Measurements from ENCODE around the gene TSR3. TPM values are rescaled to one million over a fixed set of nuclear protein-coding genes. Genes with fewer than 3 reads are reported as not detected.

TSR3 gene
- total RNA-seq = 123 and 157 TPM in 2 replicates

DNA sequence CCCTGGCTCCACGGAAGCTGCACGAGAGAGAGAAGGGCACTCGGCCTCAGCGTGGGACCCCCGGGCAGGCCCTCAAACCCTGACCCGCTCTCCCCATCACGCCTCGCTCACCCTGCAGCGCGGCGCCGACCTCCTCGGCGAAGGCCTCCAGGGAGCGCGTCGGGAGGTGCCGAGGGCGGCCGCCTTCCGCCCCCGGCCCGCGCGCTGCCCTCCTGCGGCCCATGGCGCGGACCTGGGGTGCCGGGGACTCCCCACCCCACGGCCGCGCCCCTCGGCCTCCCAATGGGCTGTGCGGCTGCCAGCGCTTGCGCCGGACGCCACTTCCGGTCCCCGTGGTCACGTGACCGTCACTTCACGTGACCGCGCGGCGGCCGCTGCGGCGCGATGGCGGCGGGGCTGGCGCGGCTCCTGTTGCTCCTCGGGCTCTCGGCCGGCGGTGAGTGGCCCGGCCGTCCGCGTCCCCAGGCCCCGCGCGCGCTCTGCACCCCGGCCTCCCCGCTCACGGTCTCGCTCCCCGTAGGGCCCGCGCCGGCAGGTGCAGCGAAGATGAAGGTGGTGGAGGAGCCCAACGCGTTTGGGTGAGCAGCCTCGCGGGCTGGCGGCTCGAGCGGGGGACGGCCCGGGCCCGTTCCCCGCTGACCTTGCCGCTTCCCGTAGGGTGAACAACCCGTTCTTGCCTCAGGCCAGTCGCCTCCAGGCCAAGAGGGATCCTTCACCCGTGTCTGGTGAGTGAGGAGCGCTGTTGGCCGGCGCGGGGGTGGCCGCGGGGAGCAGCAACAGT lies at the start of gene TSR3, which contains the start of gene GNPTG:
TSS of gene TSR3 (minus strand) at position 297 of the 781 bp plus-strand sequence. CDS start at position 223, 74 bp downstream.
TSS of gene GNPTG (plus strand) at position 350 of the 781 bp plus-strand sequence. CDS start at position 385, 35 bp downstream.
- TF ChIP-seq, protein P1, sequence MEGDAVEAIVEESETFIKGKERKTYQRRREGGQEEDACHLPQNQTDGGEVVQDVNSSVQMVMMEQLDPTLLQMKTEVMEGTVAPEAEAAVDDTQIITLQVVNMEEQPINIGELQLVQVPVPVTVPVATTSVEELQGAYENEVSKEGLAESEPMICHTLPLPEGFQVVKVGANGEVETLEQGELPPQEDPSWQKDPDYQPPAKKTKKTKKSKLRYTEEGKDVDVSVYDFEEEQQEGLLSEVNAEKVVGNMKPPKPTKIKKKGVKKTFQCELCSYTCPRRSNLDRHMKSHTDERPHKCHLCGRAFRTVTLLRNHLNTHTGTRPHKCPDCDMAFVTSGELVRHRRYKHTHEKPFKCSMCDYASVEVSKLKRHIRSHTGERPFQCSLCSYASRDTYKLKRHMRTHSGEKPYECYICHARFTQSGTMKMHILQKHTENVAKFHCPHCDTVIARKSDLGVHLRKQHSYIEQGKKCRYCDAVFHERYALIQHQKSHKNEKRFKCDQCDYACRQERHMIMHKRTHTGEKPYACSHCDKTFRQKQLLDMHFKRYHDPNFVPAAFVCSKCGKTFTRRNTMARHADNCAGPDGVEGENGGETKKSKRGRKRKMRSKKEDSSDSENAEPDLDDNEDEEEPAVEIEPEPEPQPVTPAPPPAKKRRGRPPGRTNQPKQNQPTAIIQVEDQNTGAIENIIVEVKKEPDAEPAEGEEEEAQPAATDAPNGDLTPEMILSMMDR (conservative IDR thresholded peaks at IDR 0.05; ENCODE audit: low read depth, low read length) = no peak
- peak within 1 kb of the TSS; percentile 87 for H3K4me3 ChIP-seq (ENCODE audit: low read depth, low read length)
- DNase-seq (ENCODE audit: low read depth) = no peak

DNA sequence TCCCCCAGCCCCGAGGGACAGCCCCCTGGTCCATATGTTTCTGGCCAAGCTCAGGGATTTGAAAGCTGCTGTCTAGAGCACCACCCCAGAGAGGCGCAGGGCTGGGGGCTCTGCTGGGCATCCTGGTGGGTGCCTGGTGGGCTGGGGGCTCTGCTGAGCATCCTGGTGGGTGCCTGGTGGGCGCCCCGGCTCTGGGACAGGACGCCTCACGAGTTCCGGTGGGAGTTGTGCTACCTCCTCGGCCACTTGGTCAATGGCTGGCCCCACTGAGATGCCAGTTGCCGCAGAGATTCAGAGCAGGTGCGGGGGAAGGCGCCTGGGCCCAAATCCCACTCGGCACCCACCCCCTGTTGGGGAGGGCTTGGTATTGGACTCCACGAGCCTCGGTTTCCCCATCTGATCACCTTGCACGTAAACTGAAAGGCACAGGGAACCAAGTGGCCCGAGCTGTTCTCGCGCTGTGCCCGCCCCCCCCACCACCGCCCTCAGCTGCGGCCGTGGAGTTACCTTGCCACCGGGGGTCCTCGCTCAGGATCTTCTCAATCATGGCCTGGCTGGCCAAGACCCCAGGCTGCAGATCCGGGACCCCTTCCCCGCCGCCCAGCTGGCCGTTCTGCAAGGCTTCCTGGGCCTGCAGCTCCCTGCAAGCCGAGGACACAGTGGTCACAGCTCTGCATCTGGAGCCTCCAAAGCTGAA lies 49.5 kb upstream of the TSR3 start:
- TF ChIP-seq, protein P1 (conservative IDR thresholded peaks at IDR 0.05; ENCODE audit: low read depth, low read length) = no peak
- DNase-seq (ENCODE audit: low read depth) = no peak
- H3K4me3 ChIP-seq (ENCODE audit: low read depth, low read length) = no peak overlapping the region

DNA sequence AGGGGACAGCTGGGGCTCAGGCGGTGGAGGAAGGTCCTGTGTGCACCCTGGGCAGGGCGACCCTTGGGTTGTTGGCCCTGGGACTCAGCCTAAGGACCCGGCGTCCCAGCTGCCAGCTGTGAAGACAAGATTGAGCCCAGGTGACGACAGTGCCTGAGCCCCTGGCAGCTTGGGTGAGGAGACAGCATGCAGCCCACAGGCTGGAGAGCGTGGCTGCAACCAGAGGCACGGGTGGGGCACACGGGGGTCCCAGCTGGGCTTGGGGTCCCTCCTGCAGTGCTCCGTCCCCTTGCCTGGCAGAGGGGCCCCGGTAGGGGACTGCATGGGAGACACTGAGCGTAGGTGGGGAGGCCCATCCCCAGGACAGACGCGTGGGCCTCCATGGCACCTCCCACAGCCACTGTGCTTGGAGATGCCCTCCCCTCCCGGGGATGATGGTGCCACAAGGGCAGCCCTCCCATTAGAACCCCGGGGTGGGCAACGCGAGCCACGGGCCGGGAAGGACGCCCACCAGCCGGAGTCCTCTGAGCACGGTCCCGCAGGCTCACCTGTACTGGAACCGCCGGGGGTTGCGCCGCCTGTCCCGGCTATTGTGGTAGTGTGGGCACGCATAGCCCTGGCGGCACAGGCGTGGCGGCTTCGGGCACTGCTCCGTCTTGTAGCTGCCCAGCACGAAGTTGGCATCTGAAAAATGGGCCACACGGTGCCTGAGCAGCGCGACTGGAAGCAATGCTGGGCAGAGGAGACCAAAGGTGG lies 47.3 kb upstream of the TSR3 start:
- TF ChIP-seq, protein P1 (conservative IDR thresholded peaks at IDR 0.05; ENCODE audit: low read depth, low read length) = no peak
- DNase-seq (ENCODE audit: low read depth) = no peak

DNA sequence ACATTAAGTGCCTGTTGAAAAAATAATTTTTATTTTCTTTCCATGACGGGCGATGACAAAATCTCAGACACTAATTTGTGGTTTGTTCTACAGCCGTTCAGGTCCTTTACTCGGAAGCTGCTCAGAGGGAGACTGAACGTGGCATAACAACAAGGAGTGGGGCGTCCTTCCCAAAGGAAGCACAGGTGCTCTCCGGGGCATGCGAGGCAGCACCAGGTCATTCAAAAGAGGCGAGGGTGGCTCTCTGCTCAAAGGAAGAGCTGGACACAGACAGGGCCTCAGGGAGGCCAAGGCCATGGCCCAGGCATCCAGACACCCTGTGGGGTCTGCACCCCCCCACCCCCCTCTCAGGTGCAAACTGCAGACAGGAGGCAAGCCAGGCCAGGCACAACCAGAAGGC lies 46.7 kb upstream of the TSR3 start:
- TF ChIP-seq, protein P1 (conservative IDR thresholded peaks at IDR 0.05; ENCODE audit: low read depth, low read length) = no peak
- no peak for DNase-seq (ENCODE audit: low read depth)
- H3K4me3 ChIP-seq (ENCODE audit: low read depth, low read length) = no peak overlapping the region

More for the DNA sequence above, 47.3 kb upstream of the TSR3 start:
- no peak overlapping the region for H3K4me3 ChIP-seq (ENCODE audit: low read depth, low read length)

DNA sequence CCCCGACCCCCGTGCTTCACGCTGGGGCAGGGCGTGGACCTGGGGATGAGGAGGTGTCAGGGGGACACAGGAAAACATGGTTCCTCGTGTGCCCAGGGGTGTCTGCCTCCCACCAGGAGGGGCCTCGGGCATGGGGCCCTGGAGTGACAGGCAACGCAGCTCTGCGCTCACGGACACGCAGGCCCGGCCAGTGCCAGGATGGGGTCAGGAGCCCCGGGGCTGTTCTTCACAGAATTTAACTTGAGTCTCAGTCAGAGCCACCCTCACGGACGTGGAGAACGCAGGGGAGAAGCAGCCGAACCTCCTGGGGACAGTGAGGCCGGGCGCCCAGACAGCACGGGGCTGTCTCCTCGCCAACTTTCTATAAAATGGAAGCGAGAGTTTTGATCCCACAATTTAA lies 46.1 kb upstream of the TSR3 start:
- TF ChIP-seq, protein P1 (conservative IDR thresholded peaks at IDR 0.05; ENCODE audit: low read depth, low read length) = no peak
- H3K4me3 ChIP-seq (ENCODE audit: low read depth, low read length) = no peak overlapping the region
- DNase-seq (ENCODE audit: low read depth) = no peak

DNA sequence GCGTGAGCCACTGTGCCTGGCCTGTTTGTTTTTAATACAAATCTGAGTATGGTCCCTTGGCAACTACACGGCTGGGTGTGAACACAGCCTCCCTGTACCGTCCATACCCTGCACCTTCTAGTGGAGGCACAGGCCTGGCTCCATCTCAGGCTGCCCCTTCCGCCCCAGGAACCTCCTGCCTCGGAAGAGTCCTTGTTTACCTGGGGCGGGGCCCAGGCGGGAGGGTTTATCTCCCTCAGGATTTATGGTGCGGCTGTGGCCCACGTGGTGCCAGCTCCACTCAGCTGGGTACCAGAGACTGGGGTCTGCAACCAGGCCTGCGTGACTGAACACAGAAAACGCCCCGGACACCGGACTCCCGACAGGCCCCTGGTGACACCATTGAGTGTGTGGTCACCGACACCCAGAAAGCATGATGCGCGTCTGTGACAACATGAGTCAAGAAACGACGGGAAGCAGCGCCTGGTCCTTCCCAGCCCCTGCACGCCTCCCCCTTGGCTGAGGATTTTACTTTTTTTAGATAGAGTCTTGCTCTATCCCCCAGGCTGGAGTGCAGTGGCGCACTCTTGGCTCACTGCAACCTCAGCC lies 43.9 kb upstream of the TSR3 start:
- TF ChIP-seq, protein P1 (conservative IDR thresholded peaks at IDR 0.05; ENCODE audit: low read depth, low read length) = no peak
- no peak for DNase-seq (ENCODE audit: low read depth)
- no peak overlapping the region for H3K4me3 ChIP-seq (ENCODE audit: low read depth, low read length)

Measured in epithelial cell of proximal tubule (primary cell).